ENCODE data around the gene CADM1. TPM values are rescaled to one million over a fixed set of nuclear protein-coding genes. Genes with fewer than 3 reads are reported as not detected.

Gene CADM1
- total RNA-seq, 1 donor from 2014 or later, result 1.7 TPM

DNA sequence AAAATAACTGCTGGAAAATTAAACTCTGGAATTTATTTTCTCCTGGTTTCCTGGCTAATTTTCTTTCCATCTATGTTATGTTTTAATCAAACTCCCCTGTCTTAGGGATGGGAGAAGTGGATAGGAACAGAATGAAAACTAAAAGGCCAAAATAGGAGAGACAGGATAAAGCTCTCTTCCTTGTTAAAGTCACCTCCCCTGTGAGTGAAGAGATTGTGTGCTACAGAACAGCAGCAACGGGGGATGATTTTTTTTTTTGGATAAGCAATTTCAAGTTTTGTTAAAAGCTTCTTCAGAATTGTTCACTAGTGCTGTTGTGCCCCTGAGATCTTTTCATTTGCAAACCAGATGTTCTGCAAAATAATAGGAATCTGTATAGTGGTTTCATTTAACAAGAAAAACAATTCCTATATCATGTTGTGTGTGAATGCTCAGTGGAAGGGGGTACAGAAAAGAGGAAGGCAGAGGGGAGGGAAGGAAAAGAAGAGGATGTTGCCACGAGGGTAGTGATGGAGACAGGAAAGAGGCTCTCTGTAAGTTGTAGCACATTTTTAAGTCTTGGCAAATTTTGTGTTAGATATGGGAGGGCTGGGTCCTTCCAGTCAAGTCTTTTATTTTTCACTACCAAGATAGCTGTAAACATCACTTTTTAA, 301.2 kb downstream of the CADM1 start:
- DNase-seq (ENCODE audit: low spot score), result no peak
- Mint-ChIP-seq H3K27me3 (ENCODE audit: low read depth) (peaks cover 24% of the 10 kb centered on the region), H3K4me1 (ENCODE audit: low read depth) (peaks cover 30% of the 10 kb centered on the region), H3K36me3 (ENCODE audit: low read depth) (no peaks in the 10 kb centered on the region), H3K4me3 (ENCODE audit: low read depth) (no peak overlapping the region), H3K9me3 (no peaks in the 10 kb centered on the region), H3K27ac (no peak overlapping the region)
- intact Hi-C loops (cut with micrococcal nuclease), result no loop called here

GRCh38 chr11:115202074-115202473, 302.1 kb downstream of the CADM1 start:
- Mint-ChIP-seq H3K27ac (no peak overlapping the region), H3K27me3 (ENCODE audit: low read depth) (peaks cover 16% of the 10 kb centered on the region), H3K9me3 (no peaks in the 10 kb centered on the region), H3K4me1 (ENCODE audit: low read depth) (peaks cover 34% of the 10 kb centered on the region), H3K36me3 (ENCODE audit: low read depth) (no peaks in the 10 kb centered on the region), H3K4me3 (ENCODE audit: low read depth) (no peak overlapping the region)
- intact Hi-C loops (cut with micrococcal nuclease), result no loop called here
- no peak for DNase-seq (ENCODE audit: low spot score)

GRCh38 chr11:115201111-115201792, 303.0 kb downstream of the CADM1 start:
- H3K27me3 Mint-ChIP-seq (ENCODE audit: low read depth), result peaks cover 12% of the 10 kb centered on the region
- no peaks in the 10 kb centered on the region for H3K36me3 Mint-ChIP-seq (ENCODE audit: low read depth)
- no peak overlapping the region for H3K4me3 Mint-ChIP-seq (ENCODE audit: low read depth)
- H3K4me1 Mint-ChIP-seq (ENCODE audit: low read depth), result peaks cover 35% of the 10 kb centered on the region
- no peaks in the 10 kb centered on the region for H3K9me3 Mint-ChIP-seq
- intact Hi-C loops (cut with micrococcal nuclease), result loop anchor here (1.0 kb wide), 1 partner anchor 21 kb away; no protein-coding TSS in a partner anchor
- peak overlapping the region; percentile 1 for H3K27ac Mint-ChIP-seq
- DNase-seq (ENCODE audit: low spot score), result no peak

GRCh38 chr11:115199481-115200069, 304.6 kb downstream of the CADM1 start:
- no peak for DNase-seq (ENCODE audit: low spot score)
- H3K4me3 Mint-ChIP-seq (ENCODE audit: low read depth), result no peak overlapping the region
- H3K36me3 Mint-ChIP-seq (ENCODE audit: low read depth), result no peaks in the 10 kb centered on the region
- no peaks in the 10 kb centered on the region for H3K9me3 Mint-ChIP-seq
- intact Hi-C loops (cut with micrococcal nuclease), result loop anchor here (10.0 kb wide), 1 partner anchor 725 kb away; no protein-coding TSS in a partner anchor
- H3K27me3 Mint-ChIP-seq (ENCODE audit: low read depth), result peaks cover 6% of the 10 kb centered on the region
- H3K27ac Mint-ChIP-seq, result peak overlapping the region; percentile 14
- peaks cover 40% of the 10 kb centered on the region for H3K4me1 Mint-ChIP-seq (ENCODE audit: low read depth)

DNA sequence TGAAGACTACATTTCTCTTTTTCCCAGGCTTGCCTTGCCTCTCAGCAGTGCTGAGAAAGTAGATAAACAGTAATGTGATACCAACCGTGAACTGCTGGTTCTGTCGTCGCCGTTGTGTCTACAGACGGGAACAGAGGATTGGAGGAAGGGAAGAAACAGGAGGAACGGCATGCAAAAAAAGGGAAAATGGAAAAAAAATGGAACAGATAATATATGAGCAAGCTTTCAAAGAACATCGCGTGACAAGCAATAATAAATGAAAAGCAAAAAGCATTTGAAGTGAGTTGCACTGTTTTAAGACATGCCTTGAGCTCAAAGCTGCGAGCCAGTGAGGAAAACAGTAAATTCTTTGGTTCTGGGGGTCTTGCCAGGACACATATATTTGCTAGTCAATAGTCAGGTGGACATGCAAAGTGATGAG, 305.9 kb downstream of the CADM1 start:
- Mint-ChIP-seq H3K4me1 (ENCODE audit: low read depth) (peaks cover 50% of the 10 kb centered on the region), H3K36me3 (ENCODE audit: low read depth) (no peaks in the 10 kb centered on the region), H3K27me3 (ENCODE audit: low read depth) (peaks cover 6% of the 10 kb centered on the region), H3K27ac (no peak overlapping the region), H3K9me3 (no peaks in the 10 kb centered on the region), H3K4me3 (ENCODE audit: low read depth) (no peak overlapping the region)
- intact Hi-C loops (cut with micrococcal nuclease), result loop anchor here (10.0 kb wide), 1 partner anchor 726 kb away; no protein-coding TSS in a partner anchor
- DNase-seq (ENCODE audit: low spot score), result no peak

DNA sequence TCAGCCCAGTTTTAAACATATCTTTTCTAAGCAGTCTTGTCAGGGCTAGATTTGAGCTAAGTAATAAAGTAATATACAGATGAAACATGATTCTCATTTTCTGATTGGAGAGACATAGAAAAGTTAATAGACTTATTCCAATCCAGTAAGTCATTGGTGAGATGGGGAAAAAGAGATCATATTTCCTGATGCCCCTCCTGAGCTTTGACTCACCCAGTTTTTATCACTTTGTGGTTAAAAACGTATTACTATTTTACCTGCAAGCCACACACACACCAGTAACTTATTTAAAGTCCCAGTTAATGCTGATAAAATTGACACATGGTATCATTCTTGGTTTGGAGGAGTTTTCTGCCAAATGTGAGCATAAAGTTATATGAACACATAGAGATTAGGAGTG, 306.8 kb downstream of the CADM1 start:
- intact Hi-C loops (cut with micrococcal nuclease), result loop anchor here (10.0 kb wide), 1 partner anchor 727 kb away; no protein-coding TSS in a partner anchor
- no peak for DNase-seq (ENCODE audit: low spot score)
- Mint-ChIP-seq H3K9me3 (no peaks in the 10 kb centered on the region), H3K4me3 (ENCODE audit: low read depth) (no peak overlapping the region), H3K27ac (peak overlapping the region; percentile 81), H3K27me3 (ENCODE audit: low read depth) (peaks cover 3% of the 10 kb centered on the region), H3K36me3 (ENCODE audit: low read depth) (no peaks in the 10 kb centered on the region), H3K4me1 (ENCODE audit: low read depth) (peaks cover 46% of the 10 kb centered on the region)

DNA sequence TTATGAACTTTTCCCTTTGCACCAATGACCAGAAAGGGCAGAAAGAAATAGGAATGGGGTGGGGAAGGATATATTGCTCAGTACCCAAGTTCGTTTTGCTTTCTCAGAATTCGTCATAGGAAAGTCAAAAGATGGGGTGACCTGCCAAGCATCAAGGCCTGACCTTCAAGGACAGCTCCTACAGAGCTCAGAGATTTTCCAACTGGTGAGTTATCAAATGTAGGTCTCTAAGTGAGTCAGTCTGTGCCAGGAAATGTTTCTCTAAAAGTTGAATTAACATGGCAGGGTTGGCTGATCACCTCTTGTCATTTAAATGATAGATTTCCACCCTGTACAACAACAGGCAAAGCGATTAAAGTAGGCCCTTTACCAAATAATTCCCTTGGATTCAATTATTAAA, 307.2 kb downstream of the CADM1 start:
- no peak overlapping the region for H3K4me3 Mint-ChIP-seq (ENCODE audit: low read depth)
- peaks cover 3% of the 10 kb centered on the region for H3K27me3 Mint-ChIP-seq (ENCODE audit: low read depth)
- H3K4me1 Mint-ChIP-seq (ENCODE audit: low read depth), result peaks cover 46% of the 10 kb centered on the region
- no peaks in the 10 kb centered on the region for H3K9me3 Mint-ChIP-seq
- no peak for DNase-seq (ENCODE audit: low spot score)
- H3K36me3 Mint-ChIP-seq (ENCODE audit: low read depth), result no peaks in the 10 kb centered on the region
- intact Hi-C loops (cut with micrococcal nuclease), result loop anchor here (10.0 kb wide), 1 partner anchor 728 kb away; no protein-coding TSS in a partner anchor
- peak overlapping the region; percentile 81 for H3K27ac Mint-ChIP-seq

DNA sequence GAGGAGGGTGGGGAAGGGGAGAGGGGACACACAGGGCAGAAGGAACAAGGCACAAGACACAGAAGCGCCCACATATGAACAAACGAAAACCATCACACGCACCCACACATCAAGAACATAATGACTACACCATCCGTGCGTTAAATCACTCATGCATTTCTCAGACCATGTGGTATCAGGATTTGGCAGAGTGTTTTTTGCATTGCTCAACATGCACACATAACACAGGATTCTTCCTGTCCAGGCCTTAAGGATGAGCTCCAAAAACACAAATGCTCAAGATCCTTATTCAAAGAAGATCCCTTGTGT, 309.5 kb downstream of the CADM1 start:
- H3K4me3 Mint-ChIP-seq (ENCODE audit: low read depth), result peak overlapping the region; percentile 42
- no peak for DNase-seq (ENCODE audit: low spot score)
- no peaks in the 10 kb centered on the region for H3K36me3 Mint-ChIP-seq (ENCODE audit: low read depth)
- intact Hi-C loops (cut with micrococcal nuclease), result loop anchor here (1.0 to 10.0 kb wide), 2 partner anchors 28 to 730 kb away; no protein-coding TSS in a partner anchor
- H3K27ac Mint-ChIP-seq, result peak overlapping the region; percentile 86
- H3K9me3 Mint-ChIP-seq, result no peaks in the 10 kb centered on the region
- peaks cover 31% of the 10 kb centered on the region for H3K4me1 Mint-ChIP-seq (ENCODE audit: low read depth)
- peaks cover 12% of the 10 kb centered on the region for H3K27me3 Mint-ChIP-seq (ENCODE audit: low read depth)

GRCh38 chr11:115193914-115194801, 310.1 kb downstream of the CADM1 start:
- no peaks in the 10 kb centered on the region for H3K9me3 Mint-ChIP-seq
- peaks cover 26% of the 10 kb centered on the region for H3K4me1 Mint-ChIP-seq (ENCODE audit: low read depth)
- DNase-seq (ENCODE audit: low spot score), result no peak
- H3K4me3 Mint-ChIP-seq (ENCODE audit: low read depth), result peak overlapping the region; percentile 42
- peaks cover 15% of the 10 kb centered on the region for H3K27me3 Mint-ChIP-seq (ENCODE audit: low read depth)
- H3K36me3 Mint-ChIP-seq (ENCODE audit: low read depth), result no peaks in the 10 kb centered on the region
- intact Hi-C loops (cut with micrococcal nuclease), result loop anchor here (1.0 to 10.0 kb wide), 2 partner anchors 28 to 731 kb away; no protein-coding TSS in a partner anchor
- peak overlapping the region; percentile 86 for H3K27ac Mint-ChIP-seq

GRCh38 chr11:115191761-115192160, 312.5 kb downstream of the CADM1 start:
- Mint-ChIP-seq H3K27ac (no peak overlapping the region), H3K9me3 (no peaks in the 10 kb centered on the region), H3K4me1 (ENCODE audit: low read depth) (peaks cover 15% of the 10 kb centered on the region), H3K27me3 (ENCODE audit: low read depth) (peaks cover 14% of the 10 kb centered on the region), H3K36me3 (ENCODE audit: low read depth) (no peaks in the 10 kb centered on the region), H3K4me3 (ENCODE audit: low read depth) (no peak overlapping the region)
- intact Hi-C loops (cut with micrococcal nuclease), result loop anchor here (10.0 kb wide), 1 partner anchor 733 kb away; no protein-coding TSS in a partner anchor
- no peak for DNase-seq (ENCODE audit: low spot score)

DNA sequence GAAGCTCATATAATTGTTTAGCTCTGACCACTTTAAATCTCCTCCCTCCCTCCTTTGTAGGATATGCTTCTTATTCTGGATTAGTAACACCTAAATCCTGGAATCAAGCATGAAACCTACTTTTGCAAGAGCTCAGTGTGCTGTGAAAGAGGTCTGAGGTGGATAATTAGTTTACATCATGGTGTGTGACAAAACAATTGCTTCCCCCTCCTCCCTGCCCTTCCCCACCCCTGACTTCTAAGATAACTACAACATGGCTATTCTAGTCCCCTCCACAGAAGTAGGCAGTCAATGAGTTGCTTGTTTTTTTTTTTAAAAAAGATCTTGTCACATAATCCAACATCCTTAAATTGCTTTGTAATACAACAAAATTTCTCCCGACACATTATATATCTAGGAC, 314.0 kb downstream of the CADM1 start:
- Mint-ChIP-seq H3K9me3 (no peaks in the 10 kb centered on the region), H3K27me3 (ENCODE audit: low read depth) (peaks cover 17% of the 10 kb centered on the region), H3K4me3 (ENCODE audit: low read depth) (no peak overlapping the region), H3K36me3 (ENCODE audit: low read depth) (no peaks in the 10 kb centered on the region), H3K4me1 (ENCODE audit: low read depth) (peaks cover 15% of the 10 kb centered on the region), H3K27ac (no peak overlapping the region)
- intact Hi-C loops (cut with micrococcal nuclease), result loop anchor here (10.0 kb wide), 1 partner anchor 735 kb away; no protein-coding TSS in a partner anchor
- no peak for DNase-seq (ENCODE audit: low spot score)

DNA sequence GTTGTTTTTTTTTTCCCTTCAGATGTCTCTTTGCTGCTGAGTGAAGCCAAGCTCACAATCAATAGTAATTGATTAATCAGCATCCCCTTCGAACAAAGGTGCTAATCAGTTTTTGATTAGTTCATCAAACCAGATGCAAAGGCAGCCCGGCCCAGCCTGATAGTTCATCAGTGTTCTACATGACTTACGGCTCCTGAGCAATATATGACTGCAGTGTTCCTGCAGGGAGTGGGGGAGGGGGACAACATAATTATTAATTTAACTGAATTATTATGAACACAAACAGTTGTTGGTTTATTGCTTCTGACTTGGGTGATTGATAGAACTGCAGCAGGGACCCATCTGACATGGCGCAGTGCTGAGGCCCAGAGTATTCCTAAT, 315.3 kb downstream of the CADM1 start:
- H3K36me3 Mint-ChIP-seq (ENCODE audit: low read depth), result no peaks in the 10 kb centered on the region
- intact Hi-C loops (cut with micrococcal nuclease), result no loop called here
- H3K27ac Mint-ChIP-seq, result no peak overlapping the region
- peaks cover 17% of the 10 kb centered on the region for H3K27me3 Mint-ChIP-seq (ENCODE audit: low read depth)
- H3K4me1 Mint-ChIP-seq (ENCODE audit: low read depth), result peaks cover 3% of the 10 kb centered on the region
- DNase-seq (ENCODE audit: low spot score), result no peak
- H3K9me3 Mint-ChIP-seq, result no peaks in the 10 kb centered on the region
- H3K4me3 Mint-ChIP-seq (ENCODE audit: low read depth), result no peak overlapping the region

Data from activated T-helper 2 cell treated with anti-CD3 and anti-CD28 coated beads, Interferon-gamma antibody, Interleukin-2, Interleukin-4, amounts not matched to agents 10 μg/mL and 5 μg/mL and 100 μg/mL, durations not matched to agents 14 hours and 24 hours and 36 hours (primary cell).